HK-2 (cell line): ENCODE measurements around the gene ASS1.

ENCODE experiments used
- DNase-seq: peaks from one replicate; pipeline ENCODE4 v3.0.0-alpha.2; 2018; ENCODE audit not compliant: unreplicated experiment

ASS1 gene

DNA sequence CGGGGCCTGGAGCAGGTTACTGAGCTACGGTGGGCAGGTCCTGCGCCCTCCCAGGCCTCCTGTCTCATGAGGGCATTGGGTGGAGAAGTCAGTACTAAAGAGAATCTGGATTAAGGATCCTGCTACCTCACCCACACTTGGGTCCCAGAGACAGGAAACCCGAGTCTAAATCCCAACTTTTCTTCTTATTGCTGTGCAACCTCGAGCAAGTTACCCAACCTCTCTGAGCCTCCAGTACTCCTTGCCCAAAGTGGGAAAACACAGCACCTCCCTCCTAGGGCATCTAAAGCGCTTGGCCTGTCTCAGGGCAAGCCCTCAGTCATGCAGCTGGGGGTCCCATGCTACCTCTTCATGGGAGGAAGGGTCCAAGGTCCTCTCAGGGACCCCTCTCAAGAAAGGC lies 28.2 kb downstream of the ASS1 start:
- no peak for DNase-seq

DNA sequence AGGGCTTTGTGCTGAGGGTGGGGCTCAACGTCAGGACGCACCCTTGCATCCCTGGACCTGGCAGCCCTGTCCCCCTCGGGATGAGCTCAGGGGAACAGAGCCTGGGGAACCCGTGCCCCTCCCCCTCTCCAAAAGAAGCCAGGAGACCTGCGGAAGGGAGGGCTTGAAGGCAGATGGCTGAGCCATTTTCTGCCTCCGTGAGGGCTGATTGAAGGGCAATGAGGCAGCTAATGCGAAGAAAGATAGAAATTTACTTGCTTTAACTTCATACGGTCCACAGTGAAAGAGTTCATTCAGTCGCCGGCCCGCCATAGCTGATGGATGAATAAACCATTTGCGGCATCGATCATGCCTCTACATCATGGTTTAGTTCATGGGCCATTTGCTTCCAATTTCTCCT lies 28.8 kb downstream of the ASS1 start:
- no peak for DNase-seq

GRCh38 chr9:130474106-130474505 lies 29.3 kb downstream of the ASS1 start:
- DNase-seq: no peak

- DNase-seq: no peak
Measured at GRCh38 chr9:130476151-130476730, 31.5 kb downstream of the ASS1 start.

GRCh38 chr9:130477564-130477963 lies 32.8 kb downstream of the ASS1 start:
- DNase-seq: no peak

DNA sequence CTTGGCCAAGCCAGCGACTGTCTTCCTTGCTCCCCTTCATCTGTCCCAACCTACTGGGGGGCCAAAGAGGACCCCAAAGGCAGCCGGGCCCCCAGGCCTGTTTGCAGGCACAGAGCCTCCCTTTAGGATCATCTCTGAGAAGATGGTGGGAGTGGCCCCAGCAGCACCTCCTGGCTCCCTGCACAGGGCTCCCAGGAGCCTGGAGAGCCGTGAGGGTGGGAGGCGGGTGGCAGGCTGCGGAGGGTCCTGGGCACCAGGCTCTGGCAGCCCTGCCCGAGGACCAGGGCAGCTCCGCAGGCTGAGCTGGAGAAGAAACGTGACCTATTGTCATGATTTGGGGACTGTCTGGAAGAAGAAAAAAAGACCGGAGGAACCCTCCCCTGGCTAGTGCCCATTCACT lies 33.4 kb downstream of the ASS1 start:
- DNase-seq: no peak

- DNase-seq: no peak
Measured at GRCh38 chr9:130478736-130479575, 34.2 kb downstream of the ASS1 start.

DNA sequence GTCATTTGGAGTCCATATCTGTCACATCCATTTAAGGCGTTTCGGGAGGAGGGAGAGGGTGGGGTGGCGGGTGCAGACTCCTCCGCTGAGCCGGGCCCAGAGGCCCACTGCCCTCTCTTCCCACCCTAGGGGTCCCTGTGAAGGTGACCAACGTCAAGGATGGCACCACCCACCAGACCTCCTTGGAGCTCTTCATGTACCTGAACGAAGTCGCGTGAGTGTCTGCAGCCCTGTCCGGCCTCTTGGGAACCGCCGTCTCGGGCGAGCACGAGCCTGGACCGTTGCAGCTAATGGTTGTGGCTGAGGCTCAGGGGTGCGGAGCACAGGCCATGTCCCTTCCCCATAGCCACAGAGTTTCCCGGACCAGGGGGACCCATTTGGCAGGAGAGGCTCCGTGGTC lies 34.8 kb downstream of the ASS1 start:
- no peak for DNase-seq

GRCh38 chr9:130480673-130481072 lies 35.9 kb downstream of the ASS1 start:
- DNase-seq: no peak

GRCh38 chr9:130482463-130482862 lies 37.7 kb downstream of the ASS1 start:
- no peak for DNase-seq

- DNase-seq: no peak
Measured at GRCh38 chr9:130483371-130483971, 38.7 kb downstream of the ASS1 start.

DNA sequence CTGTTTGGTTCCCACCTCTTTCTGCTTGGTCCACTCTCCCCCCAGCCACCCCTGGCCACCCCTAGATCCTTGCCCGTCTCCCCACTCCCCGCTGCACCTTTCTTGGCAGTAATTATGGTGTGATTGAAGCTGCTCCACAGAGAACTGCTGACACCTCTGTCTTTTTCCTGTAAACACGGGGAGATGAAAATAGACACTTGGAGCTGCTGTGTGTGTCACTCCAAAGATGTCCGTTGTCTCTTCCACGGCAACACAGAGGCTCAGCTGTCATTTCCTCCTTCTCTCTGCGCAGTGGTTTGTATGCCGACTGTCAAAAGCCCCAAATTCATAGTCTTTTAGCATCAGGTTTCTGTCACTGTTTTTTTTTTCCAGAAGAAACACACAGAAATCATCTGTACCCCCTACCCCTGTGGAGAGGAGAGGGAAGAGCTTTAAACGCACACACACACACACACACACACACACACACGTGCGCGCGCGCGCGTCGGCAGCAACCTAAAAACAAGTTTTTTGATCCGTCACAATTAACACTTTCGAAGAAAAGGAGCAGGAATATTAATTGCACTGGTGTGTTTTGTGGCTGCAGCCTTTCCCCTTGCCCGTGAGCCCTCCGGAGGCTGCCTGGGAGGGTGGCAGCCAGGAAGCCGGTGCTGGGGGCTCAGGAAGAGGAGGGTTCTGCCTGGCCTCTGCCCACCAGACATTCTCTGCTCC lies 39.8 kb downstream of the ASS1 start:
- no peak for DNase-seq

- DNase-seq: no peak
Measured at GRCh38 chr9:130486103-130486502, 41.3 kb downstream of the ASS1 start.

- DNase-seq: no peak
Measured at GRCh38 chr9:130487500-130487899, 42.7 kb downstream of the ASS1 start.

DNA sequence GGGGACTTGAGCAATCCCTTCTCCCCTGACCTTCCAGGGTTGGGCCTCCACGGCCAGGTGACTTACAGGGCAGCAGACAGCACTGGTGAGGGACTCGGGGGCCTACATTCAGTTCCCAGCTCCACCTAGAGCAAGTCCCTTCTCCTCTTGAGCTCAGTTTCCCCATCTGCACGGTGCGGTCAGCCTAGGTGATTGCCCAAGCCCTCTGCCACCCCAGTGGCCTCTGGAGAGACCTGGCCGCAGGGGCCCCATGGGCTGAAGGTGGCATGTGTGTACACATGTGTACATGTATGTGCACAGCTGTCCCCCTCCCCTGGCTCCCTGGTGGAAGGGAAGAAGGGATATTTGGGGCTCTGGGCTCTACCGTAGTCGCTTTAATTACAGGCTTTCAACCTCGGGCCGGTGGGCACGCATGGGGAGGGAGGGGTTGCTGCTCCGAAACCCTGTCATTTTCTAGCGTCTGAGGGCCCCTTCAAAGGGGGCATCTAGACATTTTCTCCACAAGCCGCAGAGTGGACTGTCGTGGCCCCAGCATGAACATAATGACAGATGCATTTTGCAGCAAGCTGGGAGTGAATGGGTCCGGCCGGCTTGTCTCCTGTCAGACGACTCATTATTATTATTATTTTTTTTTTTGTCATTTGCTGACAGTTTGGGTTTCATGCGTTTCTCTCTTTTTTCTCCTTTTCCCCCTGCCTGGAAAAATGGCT lies 44.0 kb downstream of the ASS1 start:
- no peak for DNase-seq

DNA sequence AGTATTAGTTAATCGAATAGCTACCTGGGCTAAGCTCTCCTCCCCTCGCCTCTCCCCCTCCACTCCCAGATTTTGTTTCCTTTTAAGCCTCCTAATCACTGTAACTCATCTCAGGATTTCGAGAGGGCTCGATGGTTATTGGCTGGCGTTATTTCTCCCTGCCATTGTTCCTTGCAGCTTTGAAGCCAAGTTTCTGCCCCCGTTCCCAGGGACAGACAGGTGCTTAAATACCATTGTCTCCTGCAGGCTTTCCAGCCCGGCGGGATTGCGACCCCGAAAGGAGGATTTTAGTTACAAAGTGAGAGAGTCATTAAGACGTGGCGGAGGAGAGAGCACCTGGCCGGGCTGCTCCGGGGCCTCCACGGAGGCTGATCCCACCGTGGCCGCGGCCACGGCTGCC lies 46.2 kb downstream of the ASS1 start:
- no peak for DNase-seq

GRCh38 chr9:130491830-130492482 lies 47.2 kb downstream of the ASS1 start:
- DNase-seq: no peak

DNA sequence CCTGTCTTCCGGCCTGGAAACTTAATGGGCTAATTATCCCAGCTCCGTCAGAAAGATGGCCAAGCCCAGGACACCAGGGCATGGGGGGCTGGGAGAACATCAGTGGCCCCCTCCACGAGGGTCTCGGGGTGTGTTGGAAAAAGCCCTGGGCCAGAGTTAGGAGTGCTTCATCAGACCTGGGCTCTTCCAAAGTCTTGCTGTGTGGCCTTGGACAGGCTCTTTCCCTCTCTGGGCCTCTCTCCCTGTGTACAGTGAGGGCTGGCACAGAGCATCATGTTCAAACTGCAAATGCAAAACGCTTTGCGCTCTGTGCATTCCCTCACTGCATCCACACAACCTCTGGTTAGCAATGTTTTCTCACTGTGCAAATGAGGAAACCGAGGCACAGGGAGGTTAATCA lies 48.3 kb downstream of the ASS1 start:
- no peak for DNase-seq

- no peak for DNase-seq
Measured at GRCh38 chr9:130493476-130493875, 48.7 kb downstream of the ASS1 start.

GRCh38 chr9:130495067-130495466 lies 50.3 kb downstream of the ASS1 start:
- DNase-seq: no peak

GRCh38 chr9:130497139-130497538 lies 52.4 kb downstream of the ASS1 start:
- no peak for DNase-seq
